HepG2 (cell line): Measurements from ENCODE around the gene PCDHGA1. TPM values are rescaled to one million over a fixed set of nuclear protein-coding genes. Genes with fewer than 3 reads are reported as not detected.
A peak's percentile ranks its signal among the peaks of the same experiment; 100 is the strongest.

Experiments used
- ATF7-NPFF ChIP-seq: sonication (generic); formaldehyde crosslinking; IDR thresholded peaks from 2 replicates; pipeline ENCODE4 v1.8.1; 2023; ENCODE audit warnings: mild to moderate bottlenecking, low read depth, missing genetic modification reagents, moderate library complexity
- EHMT2 ChIP-seq: fragments of 200-600 bp; sonication (generic); IDR thresholded peaks from 2 replicates; pipeline ENCODE4 v1.7.0; 2017; ENCODE audit warnings: antibody characterized with exemption, low read depth, low read length, borderline replicate concordance
- IRF1 ChIP-seq: sonication (generic); formaldehyde crosslinking; IDR thresholded peaks from 2 replicates; pipeline ENCODE4 v1.4.0; 2020; ENCODE audit warnings: low read depth, mild to moderate bottlenecking, missing genetic modification reagents
- MTF1 ChIP-seq: sonication (generic); formaldehyde crosslinking; IDR thresholded peaks from 2 replicates; pipeline ENCODE4 v1.5.0; 2020; ENCODE audit warnings: missing genetic modification reagents
- POLR2G ChIP-seq: fragments of 200-400 bp; formaldehyde crosslinking; IDR thresholded peaks from 2 replicates; pipeline ENCODE4 v1.6.1; 2018; ENCODE audit warnings: mild to moderate bottlenecking, low read depth, low read length, moderate library complexity
- TOE1 ChIP-seq: sonication (generic); formaldehyde crosslinking; IDR thresholded peaks from 2 replicates; pipeline ENCODE4 v1.4.0; 2020; ENCODE audit warnings: mild to moderate bottlenecking, missing genetic modification reagents
- ZNF24 ChIP-seq: fragments of 450-650 bp; IDR thresholded peaks from 2 replicates; pipeline ENCODE4 v1.6.1; 2017; ENCODE audit warnings: antibody characterized with exemption, mild to moderate bottlenecking
- ZNF432 ChIP-seq: sonication (generic); formaldehyde crosslinking; IDR thresholded peaks from 2 replicates; pipeline ENCODE4 v1.5.0; 2020; ENCODE audit warnings: missing genetic modification reagents, mild to moderate bottlenecking, borderline replicate concordance
- polyA plus RNA-seq, 8 experiments: library from polyadenylated mRNA; depleted of rRNA in 3 of 8; stranded (reverse) in 7 of 8; unstranded in 1 of 8; fragments of >200 nt; fragmentation: Illumina TruSeq in 4 of 8; extraction: Trizol in 4 of 8; gene quantifications; 2 replicates each; pipeline versions ENCODE4 v1.2.1 to v1.2.3, GENCODE V29; 2011 to 2016; ENCODE audit warnings: low read depth in 4 of 8, missing spikeins in 1 of 8, mixed read lengths in 1 of 8; ENCODE audit not compliant: insufficient read depth in 1 of 8
- total RNA-seq, 5 experiments: library from RNA; depleted of rRNA; stranded (reverse); fragments of >200 nt; fragmentation: Illumina TruSeq; extraction: Trizol; gene quantifications; 2 replicates each; pipeline ENCODE4 v1.2.3, GENCODE V29; 2016; ENCODE audit warnings: low read depth in 1 of 5
- TF ChIP-seq, protein P1 (sequence below): sonication (generic); formaldehyde crosslinking; IDR thresholded peaks from 2 replicates; pipeline ENCODE4 v1.5.0; 2020; ENCODE audit warnings: missing genetic modification reagents
- TF ChIP-seq, protein P2 (sequence below): sonication (generic); formaldehyde crosslinking; IDR thresholded peaks from 2 replicates; pipeline ENCODE4 v1.4.0; 2020; ENCODE audit warnings: missing genetic modification reagents
- TF ChIP-seq, protein P3 (sequence below): IDR thresholded peaks from 2 replicates; pipeline ENCODE4 v1.6.1; 2016; ENCODE audit warnings: control low read depth

PCDHGA1 gene
- total and polyA plus RNA-seq, 2 of the 13 experiments (the other 11 are each of a cell fraction or from before 2014, with no cell fraction given) = 0.31 to 0.40 TPM

DNA sequence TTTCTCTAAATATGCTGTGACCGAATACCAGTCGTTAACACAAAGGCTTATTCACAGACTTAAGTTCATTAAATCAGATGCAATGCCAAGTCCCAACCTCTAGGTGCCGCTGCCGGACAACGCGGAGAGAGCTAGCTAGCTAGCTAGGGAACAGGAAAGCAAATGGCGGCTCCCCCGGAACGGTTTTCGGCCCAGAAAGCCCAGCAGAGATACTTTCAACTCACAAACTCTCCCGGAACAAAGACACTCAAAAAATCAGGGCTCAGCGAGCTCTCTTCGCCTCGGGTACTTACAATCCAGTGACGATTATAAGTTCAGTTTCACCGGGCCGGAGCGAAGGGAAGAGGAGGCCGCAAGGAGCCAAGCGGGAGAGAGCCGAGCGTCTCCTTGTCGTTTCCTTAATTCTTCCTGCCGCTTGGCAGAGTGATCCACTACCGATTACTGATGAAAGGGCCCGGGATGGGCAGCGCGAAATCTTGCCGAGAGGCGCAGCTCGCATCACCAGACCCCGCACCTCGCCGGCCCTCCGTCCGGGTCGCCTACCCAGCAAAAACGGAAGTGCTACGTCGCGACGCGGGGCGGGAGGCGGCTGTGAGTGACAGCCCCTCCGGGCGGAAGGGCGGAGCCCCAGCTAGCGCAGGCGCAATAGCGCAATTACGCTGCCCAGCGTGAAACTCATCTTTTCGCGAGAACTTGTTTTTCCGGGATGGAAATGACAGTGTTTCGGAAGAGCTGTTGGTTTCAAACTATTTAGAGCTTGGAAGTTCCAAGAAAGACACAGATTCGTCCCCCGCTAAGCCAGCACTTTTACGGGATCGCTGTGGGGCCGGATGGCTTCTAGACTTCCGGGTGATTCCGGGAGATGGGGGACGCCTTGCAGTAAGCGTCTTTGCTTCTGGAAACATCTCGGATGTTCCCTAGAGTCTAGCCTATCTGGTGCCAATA, 9.8 kb upstream of the PCDHGA1 start, which contains the start of gene TAF7 (continued):
- TF ChIP-seq, protein P1, sequence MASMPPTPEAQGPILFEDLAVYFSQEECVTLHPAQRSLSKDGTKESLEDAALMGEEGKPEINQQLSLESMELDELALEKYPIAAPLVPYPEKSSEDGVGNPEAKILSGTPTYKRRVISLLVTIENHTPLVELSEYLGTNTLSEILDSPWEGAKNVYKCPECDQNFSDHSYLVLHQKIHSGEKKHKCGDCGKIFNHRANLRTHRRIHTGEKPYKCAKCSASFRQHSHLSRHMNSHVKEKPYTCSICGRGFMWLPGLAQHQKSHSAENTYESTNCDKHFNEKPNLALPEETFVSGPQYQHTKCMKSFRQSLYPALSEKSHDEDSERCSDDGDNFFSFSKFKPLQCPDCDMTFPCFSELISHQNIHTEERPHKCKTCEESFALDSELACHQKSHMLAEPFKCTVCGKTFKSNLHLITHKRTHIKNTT (CRISPR knock-in tag) = no peak
- TF ChIP-seq ZNF24 = no peak
- no peak for TF ChIP-seq IRF1 (CRISPR knock-in tag)
- TF ChIP-seq MTF1 (CRISPR knock-in tag) = no peak
- no peak for TF ChIP-seq ZNF432
- no peak for TF ChIP-seq TOE1
- TF ChIP-seq POLR2G = peak; percentile 97
- TF ChIP-seq, protein P2, sequence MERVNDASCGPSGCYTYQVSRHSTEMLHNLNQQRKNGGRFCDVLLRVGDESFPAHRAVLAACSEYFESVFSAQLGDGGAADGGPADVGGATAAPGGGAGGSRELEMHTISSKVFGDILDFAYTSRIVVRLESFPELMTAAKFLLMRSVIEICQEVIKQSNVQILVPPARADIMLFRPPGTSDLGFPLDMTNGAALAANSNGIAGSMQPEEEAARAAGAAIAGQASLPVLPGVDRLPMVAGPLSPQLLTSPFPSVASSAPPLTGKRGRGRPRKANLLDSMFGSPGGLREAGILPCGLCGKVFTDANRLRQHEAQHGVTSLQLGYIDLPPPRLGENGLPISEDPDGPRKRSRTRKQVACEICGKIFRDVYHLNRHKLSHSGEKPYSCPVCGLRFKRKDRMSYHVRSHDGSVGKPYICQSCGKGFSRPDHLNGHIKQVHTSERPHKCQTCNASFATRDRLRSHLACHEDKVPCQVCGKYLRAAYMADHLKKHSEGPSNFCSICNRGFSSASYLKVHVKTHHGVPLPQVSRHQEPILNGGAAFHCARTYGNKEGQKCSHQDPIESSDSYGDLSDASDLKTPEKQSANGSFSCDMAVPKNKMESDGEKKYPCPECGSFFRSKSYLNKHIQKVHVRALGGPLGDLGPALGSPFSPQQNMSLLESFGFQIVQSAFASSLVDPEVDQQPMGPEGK = no peak
- TF ChIP-seq, protein P3, sequence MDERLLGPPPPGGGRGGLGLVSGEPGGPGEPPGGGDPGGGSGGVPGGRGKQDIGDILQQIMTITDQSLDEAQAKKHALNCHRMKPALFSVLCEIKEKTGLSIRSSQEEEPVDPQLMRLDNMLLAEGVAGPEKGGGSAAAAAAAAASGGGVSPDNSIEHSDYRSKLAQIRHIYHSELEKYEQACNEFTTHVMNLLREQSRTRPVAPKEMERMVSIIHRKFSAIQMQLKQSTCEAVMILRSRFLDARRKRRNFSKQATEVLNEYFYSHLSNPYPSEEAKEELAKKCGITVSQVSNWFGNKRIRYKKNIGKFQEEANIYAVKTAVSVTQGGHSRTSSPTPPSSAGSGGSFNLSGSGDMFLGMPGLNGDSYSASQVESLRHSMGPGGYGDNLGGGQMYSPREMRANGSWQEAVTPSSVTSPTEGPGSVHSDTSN = peak; percentile 97
- TF ChIP-seq ATF7-NPFF (CRISPR knock-in tag) = peak; percentile 46; the same call in 1 of the 2 replicates
- no peak; the same call in 1 of the 2 replicates for TF ChIP-seq EHMT2
